ENCODE data around the gene TCEAL5.
"Not testable (repeated sequence)": the region's sequence is repeated elsewhere in the genome, so short reads cannot be mapped to it uniquely, and the experiment has no call there.

TCEAL5 gene, protein sequence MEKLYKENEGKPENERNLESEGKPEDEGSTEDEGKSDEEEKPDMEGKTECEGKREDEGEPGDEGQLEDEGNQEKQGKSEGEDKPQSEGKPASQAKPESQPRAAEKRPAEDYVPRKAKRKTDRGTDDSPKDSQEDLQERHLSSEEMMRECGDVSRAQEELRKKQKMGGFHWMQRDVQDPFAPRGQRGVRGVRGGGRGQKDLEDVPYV

DNA sequence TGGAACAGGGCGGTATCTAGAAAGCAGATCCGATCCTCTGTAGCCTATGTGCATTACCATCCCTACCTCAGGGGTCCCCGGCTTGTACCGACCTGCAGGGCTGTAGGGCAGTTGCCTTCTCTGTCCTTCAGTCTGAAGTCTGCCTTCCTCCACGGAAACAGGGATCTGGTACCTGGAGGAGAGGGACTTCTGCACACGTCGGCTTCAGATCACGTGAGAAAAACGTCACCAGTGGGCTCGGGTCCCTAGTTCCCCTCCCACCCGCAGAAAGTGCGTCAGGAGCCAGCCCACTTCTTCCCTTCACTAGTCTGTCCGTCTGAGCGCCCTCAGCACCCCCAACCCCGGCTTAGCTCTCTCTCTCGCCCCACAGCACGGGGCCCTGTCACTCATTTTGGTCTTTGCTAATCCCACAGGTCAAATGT lies at the start of gene TCEAL5:
Gene TCEAL5 (minus strand): TSS at position 170 of the 422 bp plus-strand sequence. CDS start 2,187 bp downstream, outside the sequence.
- DNase-seq (ENCODE audit: low spot score): no peak

GRCh38 chrX:103311399-103311780 lies 34.8 kb upstream of the TCEAL5 start:
- no peak for DNase-seq (ENCODE audit: low spot score)

GRCh38 chrX:103310555-103311398 lies 34.2 kb upstream of the TCEAL5 start, which contains the start of gene BEX2:
Gene BEX2, minus strand, starts transcription at chrX:103310990. Its CDS starts 1,014 bp downstream, at chrX:103309976.
- DNase-seq (ENCODE audit: low spot score): no peak

DNA sequence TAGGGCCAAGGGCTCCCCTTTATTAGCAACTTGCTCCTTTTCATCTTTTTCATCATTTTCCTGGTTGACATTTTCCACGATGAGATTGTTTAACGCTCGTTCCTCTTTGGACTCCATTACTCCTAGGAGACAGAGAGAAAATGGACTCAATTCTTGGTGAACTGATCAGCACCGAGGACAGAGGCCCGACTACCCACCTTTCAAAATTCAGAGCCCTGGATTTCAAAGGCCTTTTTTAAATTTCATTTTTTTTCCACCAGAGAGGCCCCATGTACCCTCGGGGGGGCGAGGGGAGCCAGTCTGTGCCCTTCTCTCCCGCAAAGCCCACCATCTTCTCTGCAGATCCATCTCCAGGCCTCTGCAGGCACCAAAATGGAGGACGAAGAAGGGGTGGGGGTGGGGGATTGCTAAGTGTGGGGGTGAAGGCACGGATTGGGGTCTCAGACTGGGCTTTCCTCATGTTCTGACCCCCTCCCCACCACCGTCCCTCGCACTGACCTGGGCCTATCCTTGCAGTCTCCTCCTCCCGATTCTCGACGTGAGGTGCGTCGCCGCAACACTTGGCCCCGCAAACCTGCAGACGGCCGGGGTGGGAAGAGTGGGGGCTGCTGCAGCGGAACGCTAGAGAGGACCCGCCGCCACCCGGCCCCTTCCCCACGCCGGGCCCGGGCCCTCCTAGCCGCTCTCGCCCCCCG lies 33.5 kb upstream of the TCEAL5 start:
- DNase-seq (ENCODE audit: low spot score): no peak

GRCh38 chrX:103305666-103306065 lies 29.1 kb upstream of the TCEAL5 start:
- DNase-seq (ENCODE audit: low spot score): not testable (repeated sequence)

DNA sequence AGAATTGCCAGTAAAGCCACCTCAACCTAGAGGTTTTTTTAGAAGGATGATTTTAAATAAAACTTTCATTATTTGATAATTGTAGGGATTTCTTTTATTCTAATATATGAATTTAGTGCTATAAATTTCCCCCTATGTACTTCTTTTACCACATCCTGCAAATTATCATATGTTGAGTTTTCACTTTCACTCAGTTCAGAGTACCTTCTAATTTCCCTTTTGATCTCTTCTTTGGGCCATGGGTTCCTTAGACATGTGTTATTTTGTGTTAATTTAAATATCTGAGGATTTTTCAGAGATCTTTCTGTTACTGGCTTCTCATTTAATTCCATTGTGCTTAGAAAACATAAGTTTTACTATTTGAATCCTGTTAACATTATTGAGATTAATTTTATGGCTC lies 28.2 kb upstream of the TCEAL5 start:
- DNase-seq (ENCODE audit: low spot score): no peak

DNA sequence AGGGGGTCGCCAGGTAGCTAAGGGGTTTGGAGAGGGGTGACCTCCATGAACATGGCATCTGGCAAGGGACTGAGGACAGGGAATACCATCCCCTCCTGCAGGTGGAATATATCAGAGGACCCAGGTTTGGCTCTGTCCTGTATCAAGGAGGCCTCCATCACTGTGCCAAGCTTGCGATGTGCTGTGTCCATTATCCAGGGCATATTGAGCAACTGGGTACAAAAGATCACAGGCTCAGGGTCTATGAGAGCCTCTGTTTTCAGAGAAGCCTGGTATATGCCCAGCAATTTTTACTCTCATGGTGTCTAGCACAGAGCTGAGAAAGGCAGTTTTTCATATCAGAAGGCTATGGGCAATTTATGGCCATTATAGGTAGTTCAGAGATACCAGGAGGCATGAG lies 16.6 kb upstream of the TCEAL5 start:
- DNase-seq (ENCODE audit: low spot score): no peak

DNA sequence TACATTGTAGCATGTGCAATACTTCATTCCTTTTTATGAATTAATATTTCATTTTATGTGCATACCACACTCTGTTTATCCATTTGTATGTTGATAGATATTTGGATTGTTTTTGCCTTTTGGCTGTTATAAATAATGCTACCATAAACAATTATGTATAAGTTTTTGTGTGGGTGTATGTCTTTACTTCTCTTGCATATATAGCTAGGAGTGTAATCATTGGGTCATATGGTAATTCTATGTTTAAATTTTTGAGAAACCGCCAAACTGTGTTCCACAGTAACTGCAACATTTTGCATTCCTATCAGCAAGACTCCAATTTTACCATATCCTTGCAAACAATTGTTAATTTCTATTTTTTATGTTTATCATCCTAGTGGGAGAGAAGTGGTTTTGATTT lies 3.1 kb upstream of the TCEAL5 start:
- no peak for DNase-seq (ENCODE audit: low spot score)

GRCh38 chrX:103275947-103276567 lies 493 bp downstream of the TCEAL5 start:
- no peak for DNase-seq (ENCODE audit: low spot score)

- DNase-seq (ENCODE audit: low spot score): no peak
Observed at GRCh38 chrX:103274284-103274683, 2.3 kb downstream of the TCEAL5 start.

- DNase-seq (ENCODE audit: low spot score): no peak
Observed at GRCh38 chrX:103258275-103258674, 18.3 kb downstream of the TCEAL5 start.

- no peak for DNase-seq (ENCODE audit: low spot score)
Observed at GRCh38 chrX:103256651-103257050, 19.9 kb downstream of the TCEAL5 start.

DNA sequence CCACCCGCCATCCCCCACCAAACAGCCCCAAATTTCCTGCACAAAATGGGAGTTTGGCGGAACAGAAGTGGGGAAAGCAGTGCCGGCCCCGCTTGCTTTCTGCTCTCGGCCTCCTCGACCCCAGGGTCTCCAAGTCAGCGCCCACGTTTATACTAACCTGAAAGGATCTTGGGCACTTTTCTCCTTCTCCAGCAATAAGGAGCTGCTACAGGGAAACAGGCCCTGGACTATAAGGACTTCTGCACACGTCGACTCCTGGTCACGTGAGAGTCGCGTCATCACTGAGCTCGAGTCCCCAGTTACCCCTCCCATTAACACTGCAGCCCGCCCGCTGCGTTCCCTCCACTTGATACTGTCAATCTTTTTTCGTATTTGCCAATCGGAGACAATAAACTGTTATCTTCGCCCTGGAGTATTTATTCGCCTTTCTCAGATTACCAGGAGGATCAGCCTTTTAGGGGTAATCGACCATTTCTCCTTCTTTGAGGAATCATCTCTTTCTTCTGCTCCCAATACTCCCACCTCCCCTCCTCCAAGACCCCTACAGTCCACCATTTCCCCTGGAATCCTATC lies 21.5 kb downstream of the TCEAL5 start, which contains the start of gene TCEAL8:
Gene TCEAL8 (minus strand): TSS at position 235 of the 573 bp plus-strand sequence. CDS start 1,176 bp downstream, outside the sequence.
- peak; percentile 81 for DNase-seq (ENCODE audit: low spot score)

- DNase-seq (ENCODE audit: low spot score): peak; percentile 52
Observed at GRCh38 chrX:103254171-103254824, 22.3 kb downstream of the TCEAL5 start.

DNA sequence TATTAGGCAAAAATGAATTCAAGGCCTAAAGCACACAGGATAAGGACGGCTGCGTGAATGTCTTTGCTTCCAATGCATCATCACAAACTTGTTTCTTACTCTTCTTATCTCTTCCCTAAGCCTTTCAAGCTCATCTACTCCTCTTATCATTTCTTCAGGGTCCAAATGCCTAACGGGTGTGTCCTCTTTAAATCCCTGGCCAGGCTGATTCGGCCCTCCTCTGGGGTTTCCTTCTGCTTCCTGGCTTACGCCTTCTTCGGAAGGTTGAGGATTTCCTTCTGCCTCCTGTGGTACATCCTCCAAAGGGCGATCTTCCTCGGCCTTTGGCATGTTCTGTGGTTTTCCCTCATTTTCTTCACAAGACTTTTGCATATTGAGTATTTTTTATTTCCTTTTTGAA lies 22.9 kb downstream of the TCEAL5 start:
- peak; percentile 15 for DNase-seq (ENCODE audit: low spot score)

- no peak for DNase-seq (ENCODE audit: low spot score)
Observed at GRCh38 chrX:103250977-103251376, 25.6 kb downstream of the TCEAL5 start.

DNA sequence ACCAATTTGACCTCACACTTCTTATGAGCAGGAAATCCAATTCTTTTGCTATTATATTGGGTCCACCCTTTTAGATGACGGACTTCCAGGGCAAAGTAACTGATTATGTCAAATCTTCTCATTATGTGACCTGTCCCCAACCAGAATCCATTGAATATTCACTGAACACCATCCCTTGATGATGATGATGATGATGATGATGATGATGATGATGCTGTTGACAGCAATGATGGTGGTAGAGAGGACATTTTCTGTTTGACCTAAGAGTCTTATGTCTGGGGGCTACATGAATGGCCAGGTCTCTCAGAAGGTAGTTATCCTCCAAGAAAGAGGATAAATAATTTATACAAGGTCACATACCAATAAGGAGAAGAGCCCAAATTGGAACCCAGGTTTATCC lies 26.7 kb downstream of the TCEAL5 start:
- DNase-seq (ENCODE audit: low spot score): no peak

- DNase-seq (ENCODE audit: low spot score): peak; percentile 6
Observed at GRCh38 chrX:103248553-103248952, 28.0 kb downstream of the TCEAL5 start.

DNA sequence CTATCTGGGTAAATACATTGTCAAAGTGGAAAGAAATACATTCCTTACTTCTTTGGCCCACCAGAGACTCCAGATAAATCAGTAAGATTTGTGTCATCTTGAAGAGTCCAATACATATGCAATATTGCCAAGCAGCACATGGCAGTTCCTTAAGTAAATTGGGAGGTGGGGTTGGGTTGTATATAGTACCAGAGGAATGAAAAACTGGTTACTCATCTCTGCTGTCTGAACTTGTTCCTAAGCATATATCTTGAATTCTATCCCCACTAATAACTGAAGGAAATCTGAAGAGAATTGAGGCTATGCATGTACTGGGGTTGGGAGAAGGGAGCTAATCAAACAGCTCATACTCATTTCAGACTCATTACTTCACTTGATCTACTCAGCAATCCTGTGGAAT lies 36.4 kb downstream of the TCEAL5 start:
- DNase-seq (ENCODE audit: low spot score): no peak

DNA sequence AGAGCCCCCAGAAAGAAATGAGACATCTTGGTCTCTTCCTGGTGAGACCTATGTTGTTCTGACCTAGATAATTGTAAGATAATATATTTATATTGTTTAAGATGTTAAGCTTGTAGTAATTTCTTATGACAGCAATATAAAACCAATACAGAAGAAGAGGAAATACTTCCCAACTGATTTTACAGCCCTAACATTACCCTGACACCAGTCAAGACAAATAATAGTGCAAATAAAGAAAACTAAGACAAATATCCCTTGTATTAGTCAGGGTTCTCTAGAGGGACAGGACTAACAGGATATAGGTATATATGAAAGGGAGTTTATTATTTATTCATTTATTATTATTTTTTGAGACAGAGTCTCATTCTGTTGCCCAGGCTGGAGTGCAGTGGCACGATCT lies 40.3 kb downstream of the TCEAL5 start:
- no peak for DNase-seq (ENCODE audit: low spot score)

GRCh38 chrX:103235608-103236007 lies 40.9 kb downstream of the TCEAL5 start:
- DNase-seq (ENCODE audit: low spot score): not testable (repeated sequence)

Data from GM03348 (cell line).